ENCODE data around the gene DOCK4. TPM values are rescaled to one million over a fixed set of nuclear protein-coding genes. Genes with fewer than 3 reads are reported as not detected.

DOCK4 gene
- total and polyA plus RNA-seq, 4 donors, result 7.2 to 48.9 (median 12.8) TPM

GRCh38 chr7:112185005-112185834 lies 21.0 kb downstream of the DOCK4 start (continued):
- no peak for TF ChIP-seq REST (IDR thresholded peaks at IDR 0.05)

- 89% methylated on average over 2 of the region's 2 CpGs for WGBS
- H3K27ac ChIP-seq (ENCODE audit: low read depth in 1 of 2, low read length in 2 of 2), result no peak overlapping the region
Observed at GRCh38 chr7:112184455-112184854, 21.7 kb downstream of the DOCK4 start.

More at GRCh38 chr7:112184455-112184854, 21.7 kb downstream of the DOCK4 start:
- Histone ChIP-seq H3K9me3 (ENCODE audit: control insufficient read depth in 4 of 4, low read length in 3 of 4) (no peaks in the 10 kb centered on the region), H3K4me1 (ENCODE audit: control insufficient read depth in 4 of 4, insufficient read depth in 4 of 4, low read length in 3 of 4) (peaks cover 0 to 4% (median 1%) of the 10 kb centered on the region in 4 donors), H3K36me3 (ENCODE audit: control insufficient read depth in 4 of 4, insufficient read depth in 3 of 4, low read depth in 1 of 4, low read length in 3 of 4) (no peaks in the 10 kb centered on the region), H3K4me3 (ENCODE audit: low read depth in 1 of 3, low read length in 3 of 3) (no peak overlapping the region), H3K9ac (ENCODE audit: low read depth in 1 of 2, low read length in 2 of 2) (no peak overlapping the region), H3K27me3 (ENCODE audit: control insufficient read depth in 4 of 4, insufficient read depth in 4 of 4, low read length in 3 of 4) (no peaks in the 10 kb centered on the region)
- DNase-seq (ENCODE audit: low spot score), result no peak
- TF ChIP-seq HNF4G (IDR thresholded peaks at IDR 0.05) (no peak), EGR1 (IDR thresholded peaks at IDR 0.05; ENCODE audit: low read depth in 2 of 2) (no peak), CTCF (IDR thresholded peaks at IDR 0.05; ENCODE audit: low read depth, low read length, missing input control) (no peak), MAX (IDR thresholded peaks at IDR 0.05) (no peak), HNF4A (conservative IDR thresholded peaks at IDR 0.05) (no peak), TAF1 (conservative IDR thresholded peaks at IDR 0.05) (no peak), FOXA1 (IDR thresholded peaks at IDR 0.05) (no peak), GABPA (IDR thresholded peaks at IDR 0.05 in 1 of 2, conservative IDR thresholded peaks at IDR 0.05 in 1 of 2) (no peak), JUND (IDR thresholded peaks at IDR 0.05) (no peak), YY1 (IDR thresholded peaks at IDR 0.05) (no peak), NR2F2 (IDR thresholded peaks at IDR 0.05) (no peak), ZBTB33 (IDR thresholded peaks at IDR 0.05) (no peak), SP1 (IDR thresholded peaks at IDR 0.05) (no peak), RAD21 (IDR thresholded peaks at IDR 0.05) (no peak)

Data from liver (tissue), 9 donors.